RKO (cell line): Measurements from ENCODE around the gene VTCN1.
"Not testable (repeated sequence)": the region's sequence is repeated elsewhere in the genome, so short reads cannot be mapped to it uniquely, and the experiment has no call there.

Experiments
- DNase-seq: peaks from one replicate; pipeline ENCODE4 v3.0.0-alpha.2; 2016; ENCODE audit warnings: low spot score

The VTCN1 gene

GRCh38 chr1:117210831-117211261 lies at the start of gene VTCN1:
Gene VTCN1 (minus strand): TSS chr1:117210927. CDS start chr1:117210855, 72 bp downstream.
- DNase-seq: no peak

DNA sequence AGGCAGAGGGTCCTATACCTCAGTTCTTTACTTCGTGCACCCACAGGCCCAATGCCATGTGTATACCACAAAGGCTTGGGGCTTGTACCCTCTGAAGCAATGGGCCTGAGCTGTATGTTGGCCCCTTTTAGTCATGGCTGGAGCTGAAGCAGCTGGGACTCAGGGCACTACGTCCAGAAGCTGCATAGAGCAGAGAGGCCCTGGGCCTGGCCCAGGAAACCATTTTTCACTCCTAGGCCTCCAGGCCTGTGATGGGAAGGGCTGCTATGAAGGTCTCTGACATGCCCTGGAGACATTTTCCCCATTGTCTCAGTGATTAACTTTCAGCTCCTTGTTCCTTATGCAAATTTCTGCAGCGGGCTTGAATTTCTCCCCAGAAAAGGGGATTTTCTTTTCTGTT lies 48.1 kb upstream of the VTCN1 start:
- no peak for DNase-seq

DNA sequence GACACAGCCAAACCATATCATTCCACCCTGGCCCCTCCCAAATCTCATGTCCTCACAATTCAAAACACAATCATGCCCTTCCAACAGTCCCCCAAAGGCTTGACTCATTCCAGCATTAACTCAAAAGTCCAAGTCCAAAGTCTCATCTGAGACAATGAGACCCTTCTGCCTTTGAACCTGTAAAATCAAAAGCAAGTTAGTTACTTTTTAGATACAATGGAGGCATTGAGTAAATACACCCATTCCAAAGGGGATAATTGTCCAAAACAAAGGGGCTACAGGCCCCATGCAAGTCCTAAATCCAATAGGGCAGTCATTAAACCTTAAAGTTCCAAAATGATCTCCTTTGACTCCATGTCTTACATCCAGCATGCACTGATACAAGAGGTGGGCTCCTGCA lies 47.3 kb upstream of the VTCN1 start:
- DNase-seq: not testable (repeated sequence)

- no peak for DNase-seq
These were observed 46.6 kb upstream of the VTCN1 start for GRCh38 chr1:117257291-117257690.

- no peak for DNase-seq
These were observed 39.4 kb upstream of the VTCN1 start for GRCh38 chr1:117250061-117250606.

DNA sequence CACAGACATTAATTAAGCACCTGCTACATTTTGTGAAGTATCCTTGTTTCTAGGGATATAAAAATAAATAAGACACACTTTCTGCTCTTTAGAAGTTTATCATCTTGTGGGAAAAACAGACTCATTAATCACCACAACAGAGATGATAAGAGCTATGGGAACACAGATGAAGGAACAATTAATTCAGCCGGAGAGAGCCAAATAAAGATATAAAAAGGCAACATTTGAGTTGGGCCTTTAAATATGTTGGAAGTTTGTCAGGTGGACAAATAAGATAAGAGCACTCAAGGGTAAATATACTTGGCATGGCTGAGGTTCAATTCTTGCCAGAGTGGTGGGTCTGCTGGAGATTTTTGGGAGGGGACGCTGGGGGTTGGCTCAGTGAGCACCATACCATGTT lies 34.2 kb upstream of the VTCN1 start:
- DNase-seq: no peak

- DNase-seq: no peak
These were observed 33.6 kb upstream of the VTCN1 start for GRCh38 chr1:117244306-117244705.

GRCh38 chr1:117241512-117241911 lies 30.8 kb upstream of the VTCN1 start:
- no peak for DNase-seq

GRCh38 chr1:117240547-117240946 lies 29.8 kb upstream of the VTCN1 start:
- DNase-seq: no peak

GRCh38 chr1:117239467-117239866 lies 28.7 kb upstream of the VTCN1 start:
- DNase-seq: no peak

- no peak for DNase-seq
These were observed 27.1 kb upstream of the VTCN1 start for GRCh38 chr1:117237726-117238381.

DNA sequence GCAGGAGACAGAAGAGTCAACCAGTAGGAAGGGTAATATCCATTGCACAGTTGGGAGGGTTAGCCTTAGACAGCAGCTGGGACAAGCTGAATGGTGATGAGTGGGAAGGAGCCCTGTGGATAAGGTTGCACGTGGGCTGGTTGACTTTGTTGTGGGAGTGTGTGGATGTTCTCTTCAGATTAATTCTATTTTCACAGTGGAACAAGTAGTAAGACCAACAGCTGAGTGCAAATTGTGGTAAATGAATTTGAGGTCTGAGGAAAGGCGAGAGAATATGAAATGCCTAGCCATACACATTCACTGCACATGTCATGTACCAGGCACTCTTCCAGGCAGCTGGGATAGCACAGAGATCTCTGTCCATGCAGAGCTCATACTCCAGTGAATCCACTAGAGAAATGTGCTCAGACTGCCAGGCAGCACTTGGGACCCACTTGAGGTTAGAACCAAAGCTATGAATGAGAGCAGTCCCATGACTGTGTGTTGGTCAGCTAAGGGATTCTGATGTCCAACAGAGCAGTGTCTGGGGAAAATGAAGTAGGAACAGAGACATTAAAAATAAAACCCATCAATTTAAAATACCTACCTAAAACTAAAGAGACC lies 25.2 kb upstream of the VTCN1 start:
- DNase-seq: no peak

- DNase-seq: no peak
These were observed 21.8 kb upstream of the VTCN1 start for GRCh38 chr1:117232531-117232930.

DNA sequence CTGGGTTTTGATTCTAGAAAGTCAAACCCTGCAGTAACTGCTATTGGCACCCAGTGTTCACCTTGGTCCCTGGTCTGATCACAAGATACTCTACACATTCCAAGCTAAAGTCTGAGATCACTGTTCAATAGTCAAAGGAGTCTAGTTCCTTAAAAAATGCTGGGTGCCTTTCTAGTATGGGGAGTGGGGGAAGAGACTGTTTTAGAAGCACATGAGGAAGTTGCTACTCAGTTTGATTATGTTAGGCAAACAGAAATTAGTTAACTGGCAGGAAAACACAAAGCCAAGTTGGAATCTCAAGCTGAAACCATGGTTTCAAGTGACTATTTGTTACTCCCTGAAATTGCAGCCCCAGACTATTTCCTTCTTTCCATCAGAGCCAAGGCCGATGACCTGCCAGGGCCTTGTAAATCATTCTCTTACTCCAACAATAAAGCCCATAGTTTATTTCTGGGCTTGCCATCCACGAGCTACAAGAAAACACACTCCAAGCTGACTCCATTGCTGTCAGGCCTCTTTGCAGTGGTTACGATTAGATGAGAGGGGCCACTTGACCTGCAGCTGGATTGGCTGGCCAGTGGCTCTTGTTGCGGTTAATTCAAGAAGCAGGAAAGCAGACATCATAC lies 21.1 kb upstream of the VTCN1 start:
- DNase-seq: no peak

DNA sequence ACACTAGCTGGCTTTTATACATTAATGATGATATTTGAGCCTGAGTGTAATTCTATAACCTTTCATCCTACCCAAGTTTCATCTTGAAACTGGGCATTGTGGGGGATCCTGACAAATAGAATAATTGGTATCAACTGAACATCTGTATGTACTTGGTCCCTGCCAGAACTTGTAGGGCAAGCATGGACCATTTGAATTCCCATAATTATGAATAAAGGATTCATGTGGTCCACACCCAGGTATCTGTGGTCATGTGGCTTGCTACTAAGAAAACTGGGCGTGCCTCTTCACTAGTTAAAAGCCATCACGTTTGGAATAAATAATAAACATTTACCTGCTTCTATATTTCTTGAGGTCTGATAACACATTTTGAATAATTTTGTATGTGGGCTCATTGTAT lies 20.6 kb upstream of the VTCN1 start:
- DNase-seq: no peak

GRCh38 chr1:117229217-117229616 lies 18.5 kb upstream of the VTCN1 start:
- DNase-seq: no peak

DNA sequence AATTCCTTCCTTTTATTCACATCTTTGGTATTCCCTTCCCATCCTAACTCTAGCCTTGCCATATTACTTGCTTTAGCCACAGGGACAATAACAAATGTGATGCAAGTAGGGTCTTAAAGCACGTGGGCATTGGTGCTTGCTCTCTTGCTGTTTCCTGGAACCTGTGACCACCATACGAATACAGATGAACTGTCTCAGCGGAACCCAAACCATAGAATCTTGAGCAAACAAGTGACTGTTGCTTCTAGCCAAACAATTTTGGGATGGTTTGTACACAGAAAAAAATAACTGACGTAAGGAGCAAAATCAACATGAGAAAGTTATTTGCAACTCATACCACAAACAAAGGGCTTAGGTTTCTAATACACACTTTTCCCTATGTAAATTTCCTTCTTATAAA lies 15.2 kb upstream of the VTCN1 start:
- no peak for DNase-seq

DNA sequence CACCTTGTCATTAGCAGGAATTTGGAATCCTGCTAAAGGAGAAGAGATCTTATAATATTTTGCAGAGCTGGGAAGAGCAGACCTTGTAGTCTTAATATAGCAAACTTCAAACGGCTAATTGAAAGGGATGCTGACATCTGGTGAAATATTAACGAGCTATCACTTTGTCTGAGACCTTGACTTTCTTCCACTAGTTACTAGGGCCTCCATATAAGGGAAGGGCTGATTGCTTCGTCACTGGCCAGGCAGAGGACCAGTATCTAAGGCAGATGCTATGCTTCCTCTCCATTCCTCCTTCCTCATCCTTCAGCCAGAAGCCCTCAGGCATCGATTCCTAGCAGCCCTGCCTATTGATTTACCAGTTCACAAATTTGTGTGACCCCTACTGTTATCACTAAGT lies 6.0 kb upstream of the VTCN1 start:
- no peak for DNase-seq

DNA sequence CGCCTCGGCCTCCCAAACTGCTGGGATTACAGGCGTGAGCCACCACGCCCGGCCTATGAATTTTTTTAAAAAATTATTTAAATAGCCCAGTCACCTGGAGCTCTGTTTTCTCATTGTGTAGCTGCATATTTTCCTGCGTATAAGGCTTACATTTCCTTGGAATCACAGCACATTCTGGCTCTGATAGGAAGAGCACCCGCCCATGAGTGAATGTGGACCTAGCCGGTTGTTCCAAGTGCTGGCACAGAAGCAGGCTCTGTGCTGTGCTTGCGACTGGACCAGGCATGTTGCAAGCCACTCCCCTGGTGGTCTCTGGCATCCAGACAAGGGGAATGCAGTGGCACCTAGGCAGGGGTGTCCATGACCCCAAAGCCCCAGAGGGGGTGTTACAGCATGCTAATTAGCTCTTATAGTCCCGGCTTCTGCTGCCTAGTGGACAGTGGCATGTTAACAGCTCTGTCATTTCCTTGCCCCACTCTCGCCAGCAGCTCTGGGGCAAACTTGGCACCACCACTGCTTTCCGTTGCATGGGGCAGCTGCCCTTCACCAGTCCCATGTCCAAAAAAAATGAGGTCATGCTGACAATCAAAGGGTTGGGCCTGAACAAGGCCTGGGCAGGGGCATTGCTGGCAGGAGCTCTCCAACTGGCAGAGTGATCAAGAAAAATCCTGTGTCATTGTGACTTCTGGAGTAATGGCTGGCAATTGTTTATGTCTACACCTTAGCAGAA lies 5.2 kb upstream of the VTCN1 start:
- no peak for DNase-seq

DNA sequence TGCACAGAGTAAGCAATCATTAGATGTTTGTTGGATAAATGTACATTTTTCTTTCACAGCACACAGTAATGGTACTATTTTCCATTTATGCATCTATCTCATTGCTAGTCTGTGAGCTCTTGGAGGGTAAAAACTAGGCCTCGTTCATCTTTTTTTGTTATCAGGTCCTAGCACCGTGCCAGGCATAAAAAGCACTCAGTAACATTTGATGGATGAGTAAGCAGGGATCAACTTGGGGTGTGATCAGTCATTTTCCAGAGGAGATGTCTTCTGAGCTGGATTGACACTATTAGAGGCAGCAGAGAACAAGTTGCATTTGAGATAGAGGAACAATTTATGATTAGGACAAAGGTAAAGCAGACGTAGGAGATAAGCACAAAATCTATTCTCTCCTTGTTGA lies 4.3 kb upstream of the VTCN1 start:
- no peak for DNase-seq

DNA sequence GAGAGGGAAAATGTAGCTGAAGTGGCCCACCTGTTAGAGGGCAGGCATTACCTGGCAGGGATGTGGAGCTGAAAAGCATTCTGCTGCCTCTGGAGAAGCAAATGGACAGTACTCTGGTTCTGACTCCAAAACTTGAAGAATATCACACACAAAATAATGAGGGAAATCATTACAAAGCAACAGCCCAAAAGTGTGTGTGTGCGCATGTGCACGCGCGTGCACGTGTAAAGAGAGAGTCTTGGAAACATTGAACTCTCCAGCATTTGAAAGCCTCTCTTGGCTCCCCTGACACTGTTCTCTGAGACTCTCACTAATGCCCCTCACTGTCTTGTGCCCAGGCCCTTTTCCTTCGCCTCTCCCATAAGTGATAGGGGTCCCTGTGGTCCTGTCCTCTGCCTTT lies 2.3 kb upstream of the VTCN1 start:
- DNase-seq: no peak

DNA sequence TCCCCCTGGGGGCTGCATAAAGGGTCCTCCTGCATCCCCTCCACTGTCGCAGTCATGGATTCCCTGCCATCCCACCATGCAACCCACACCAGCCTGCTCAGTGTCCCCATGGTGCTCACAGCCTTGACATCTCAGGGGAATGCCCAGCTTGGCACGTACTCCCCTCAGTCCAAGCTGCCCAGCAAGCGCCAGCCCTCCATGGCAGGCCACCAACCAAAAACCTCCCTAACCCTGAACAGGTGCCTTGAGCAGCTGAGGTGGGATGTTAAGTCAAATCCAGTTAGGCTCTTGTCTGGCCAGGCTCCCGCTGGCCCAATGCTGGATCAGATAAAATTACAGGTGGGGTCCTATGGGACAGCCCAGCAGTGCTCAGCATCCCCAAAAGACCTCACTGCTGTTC lies 341 bp downstream of the VTCN1 start:
- DNase-seq: no peak

- DNase-seq: no peak
These were observed 1.6 kb downstream of the VTCN1 start for GRCh38 chr1:117209094-117209493.
